Measurements from ENCODE around the gene OR2B3. TPM values are rescaled to one million over a fixed set of nuclear protein-coding genes. Genes with fewer than 3 reads are reported as not detected.

The OR2B3 gene
- total RNA-seq, 1 donor from 2014 or later: not detected

- TF ChIP-seq, protein P1, sequence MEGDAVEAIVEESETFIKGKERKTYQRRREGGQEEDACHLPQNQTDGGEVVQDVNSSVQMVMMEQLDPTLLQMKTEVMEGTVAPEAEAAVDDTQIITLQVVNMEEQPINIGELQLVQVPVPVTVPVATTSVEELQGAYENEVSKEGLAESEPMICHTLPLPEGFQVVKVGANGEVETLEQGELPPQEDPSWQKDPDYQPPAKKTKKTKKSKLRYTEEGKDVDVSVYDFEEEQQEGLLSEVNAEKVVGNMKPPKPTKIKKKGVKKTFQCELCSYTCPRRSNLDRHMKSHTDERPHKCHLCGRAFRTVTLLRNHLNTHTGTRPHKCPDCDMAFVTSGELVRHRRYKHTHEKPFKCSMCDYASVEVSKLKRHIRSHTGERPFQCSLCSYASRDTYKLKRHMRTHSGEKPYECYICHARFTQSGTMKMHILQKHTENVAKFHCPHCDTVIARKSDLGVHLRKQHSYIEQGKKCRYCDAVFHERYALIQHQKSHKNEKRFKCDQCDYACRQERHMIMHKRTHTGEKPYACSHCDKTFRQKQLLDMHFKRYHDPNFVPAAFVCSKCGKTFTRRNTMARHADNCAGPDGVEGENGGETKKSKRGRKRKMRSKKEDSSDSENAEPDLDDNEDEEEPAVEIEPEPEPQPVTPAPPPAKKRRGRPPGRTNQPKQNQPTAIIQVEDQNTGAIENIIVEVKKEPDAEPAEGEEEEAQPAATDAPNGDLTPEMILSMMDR (IDR thresholded peaks at IDR 0.05): no peak
- DNase-seq (ENCODE audit: low spot score): no peak
- no peak overlapping the region for H3K4me3 Mint-ChIP-seq (ENCODE audit: unreplicated experiment)
- no peak overlapping the region for H3K27ac Mint-ChIP-seq (ENCODE audit: unreplicated experiment)
- H3K4me1 Mint-ChIP-seq (ENCODE audit: low read depth): no peaks in the 10 kb centered on the region
- H3K36me3 Mint-ChIP-seq (ENCODE audit: low read depth): no peaks in the 10 kb centered on the region
- peaks cover 6% of the 10 kb centered on the region for H3K27me3 Mint-ChIP-seq (ENCODE audit: low read depth)
- H3K9me3 Mint-ChIP-seq (ENCODE audit: low read depth): no peaks in the 10 kb centered on the region
These were observed 5.8 kb downstream of the OR2B3 start for GRCh38 chr6:29081312-29081711.

- DNase-seq (ENCODE audit: low spot score): no peak
- Mint-ChIP-seq H3K4me1 (ENCODE audit: low read depth) (no peaks in the 10 kb centered on the region), H3K27ac (ENCODE audit: unreplicated experiment) (no peak overlapping the region), H3K4me3 (ENCODE audit: unreplicated experiment) (no peak overlapping the region), H3K9me3 (ENCODE audit: low read depth) (no peaks in the 10 kb centered on the region), H3K36me3 (ENCODE audit: low read depth) (no peaks in the 10 kb centered on the region), H3K27me3 (ENCODE audit: low read depth) (peaks cover 14% of the 10 kb centered on the region)
- TF ChIP-seq, protein P1 (IDR thresholded peaks at IDR 0.05): no peak
These were observed 7.9 kb downstream of the OR2B3 start for GRCh38 chr6:29079203-29079602.

- Mint-ChIP-seq H3K36me3 (ENCODE audit: low read depth) (no peaks in the 10 kb centered on the region), H3K4me1 (ENCODE audit: low read depth) (no peaks in the 10 kb centered on the region), H3K9me3 (ENCODE audit: low read depth) (peaks cover 10% of the 10 kb centered on the region), H3K4me3 (ENCODE audit: unreplicated experiment) (no peak overlapping the region), H3K27ac (ENCODE audit: unreplicated experiment) (no peak overlapping the region), H3K27me3 (ENCODE audit: low read depth) (peaks cover 21% of the 10 kb centered on the region)
- TF ChIP-seq, protein P1 (IDR thresholded peaks at IDR 0.05): peak; percentile 65
- DNase-seq (ENCODE audit: low spot score): no peak
These were observed 15.0 kb downstream of the OR2B3 start for GRCh38 chr6:29071831-29072723.

DNA sequence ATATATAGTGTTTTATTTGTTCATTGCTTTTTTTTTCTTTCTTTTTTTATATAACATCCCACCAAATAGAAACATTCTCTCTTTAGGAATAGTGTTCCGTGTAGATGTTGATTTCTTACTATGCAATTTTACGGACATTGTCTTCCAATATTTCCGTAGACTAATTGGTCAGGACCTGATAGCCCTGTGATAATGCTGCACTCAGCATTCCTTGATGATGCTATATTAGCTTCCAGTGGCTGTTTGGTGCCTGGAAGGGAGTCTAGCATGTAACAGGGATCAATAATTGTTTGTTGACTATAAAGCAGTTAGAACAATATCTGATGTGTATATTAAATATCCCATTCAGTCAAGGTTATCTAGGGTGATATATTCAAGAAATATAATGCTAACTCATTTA, 35.4 kb downstream of the OR2B3 start:
- Mint-ChIP-seq H3K27ac (ENCODE audit: unreplicated experiment) (no peak overlapping the region), H3K4me3 (ENCODE audit: unreplicated experiment) (no peak overlapping the region), H3K36me3 (ENCODE audit: low read depth) (no peaks in the 10 kb centered on the region), H3K27me3 (ENCODE audit: low read depth) (peaks cover 21% of the 10 kb centered on the region), H3K9me3 (ENCODE audit: low read depth) (peaks cover 7% of the 10 kb centered on the region), H3K4me1 (ENCODE audit: low read depth) (no peaks in the 10 kb centered on the region)
- TF ChIP-seq, protein P1 (IDR thresholded peaks at IDR 0.05): no peak
- no peak for DNase-seq (ENCODE audit: low spot score)

- DNase-seq (ENCODE audit: low spot score): no peak
- Mint-ChIP-seq H3K27me3 (ENCODE audit: low read depth) (peaks cover 32% of the 10 kb centered on the region), H3K4me1 (ENCODE audit: low read depth) (no peaks in the 10 kb centered on the region), H3K4me3 (ENCODE audit: unreplicated experiment) (no peak within 1 kb of the TSS), H3K27ac (ENCODE audit: unreplicated experiment) (no peak within 1 kb of the TSS), H3K36me3 (ENCODE audit: low read depth) (no peaks in the 10 kb centered on the region), H3K9me3 (ENCODE audit: low read depth) (peaks cover 5% of the 10 kb centered on the region)
- TF ChIP-seq, protein P1 (IDR thresholded peaks at IDR 0.05): no peak
These were observed 42.0 kb downstream of the OR2B3 start, which contains the start of gene OR2W1 for GRCh38 chr6:29045075-29045474. OR2W1 (minus strand) TSS chr6:29045175; CDS start chr6:29045175, 0 bp downstream.

Other genes with a start within 250 kb of the OR2B3 start
- gene TRIM27, start 163.3 kb downstream of the OR2B3 start, total RNA-seq: 49.6 to 61.8 TPM (median 53.5 TPM) in 3 replicates
- gene ZNF311, start 82.0 kb downstream of the OR2B3 start, total RNA-seq: 0.41 to 0.80 TPM (median 0.52 TPM) in 3 replicates
- gene OR2W1, start 42.1 kb downstream of the OR2B3 start, total RNA-seq: not detected in 3 replicates
- gene OR2J1, start 12.2 kb upstream of the OR2B3 start, total RNA-seq: not detected in 3 replicates
- gene OR2J3, start 20.7 kb upstream of the OR2B3 start, total RNA-seq: not detected in 3 replicates
- not detected in 3 replicates for gene OR2J2, start 83.6 kb upstream of the OR2B3 start, total RNA-seq
- gene OR14J1, start 214.4 kb upstream of the OR2B3 start, total RNA-seq: not detected in 3 replicates